Neural progenitor cell (in vitro differentiated cells): ENCODE results near the gene TSPAN18. TPM values are rescaled to one million over a fixed set of nuclear protein-coding genes. Genes with fewer than 3 reads are reported as not detected.
A peak's percentile ranks its signal among the peaks of the same experiment; 100 is the strongest.

ENCODE experiments used
- DNase-seq: peaks from one replicate; pipeline ENCODE4 v3.0.0-alpha.2; 2016; ENCODE audit warnings: low spot score
- H2AFZ ChIP-seq: fragments of 200-600 bp; sonication (generic); replicated peaks from 2 replicates; pipeline ENCODE4 v1.6.1; 2016; ENCODE audit warnings: antibody characterized with exemption
- H3F3A ChIP-seq: fragments of 200-600 bp; sonication (generic); 2 replicates; pipeline ENCODE4 v1.6.1; 2016; ENCODE audit warnings: antibody characterized with exemption, low read depth
- H3K27ac ChIP-seq: fragments of 200-600 bp; sonication (generic); 2 replicates; pipeline ENCODE4 v1.5.1; 2016; ENCODE audit warnings: mild to moderate bottlenecking
- H3K27me3 ChIP-seq: fragments of 200-600 bp; sonication (generic); 2 replicates; pipeline ENCODE4 v1.6.1; 2016; ENCODE audit warnings: mild to moderate bottlenecking, moderate library complexity
- H3K36me3 ChIP-seq: fragments of 200-600 bp; sonication (generic); 2 replicates; pipeline ENCODE4 v1.5.1; 2016
- H3K4me1 ChIP-seq: fragments of 200-600 bp; sonication (generic); 2 replicates; pipeline ENCODE4 v1.6.1; 2016; ENCODE audit warnings: mixed run types
- H3K4me2 ChIP-seq: fragments of 200-600 bp; sonication (generic); 2 replicates; pipeline ENCODE4 v1.6.1; 2016
- H3K4me3 ChIP-seq: fragments of 200-600 bp; sonication (generic); 2 replicates; pipeline ENCODE4 v1.5.1; 2016
- H3K79me2 ChIP-seq: fragments of 200-600 bp; sonication (generic); 2 replicates; pipeline ENCODE4 v1.6.1; 2016; ENCODE audit warnings: low read depth
- H3K9ac ChIP-seq: fragments of 200-600 bp; sonication (generic); 2 replicates; pipeline ENCODE4 v1.6.1; 2016
- H3K9me3 ChIP-seq: fragments of 200-600 bp; sonication (generic); 2 replicates; pipeline ENCODE4 v1.5.1; 2016; ENCODE audit warnings: low read depth
- H4K20me1 ChIP-seq: fragments of 200-600 bp; sonication (generic); 2 replicates; pipeline ENCODE4 v1.6.1; 2016; ENCODE audit warnings: low read depth
- H3K27ac Mint-ChIP-seq: 3 replicates; pipeline ENCODE4 v1.8.0; 2021; ENCODE audit warnings: mixed read lengths
- H3K27me3 Mint-ChIP-seq: 2 replicates; pipeline ENCODE4 v1.8.0; 2022; ENCODE audit warnings: low read depth, mild to moderate bottlenecking, inconsistent platforms, moderate library complexity, mixed read lengths; ENCODE audit not compliant: insufficient read depth
- H3K36me3 Mint-ChIP-seq: 3 replicates; pipeline ENCODE4 v1.8.0; 2021; ENCODE audit warnings: mixed read lengths
- H3K4me1 Mint-ChIP-seq: 3 replicates; pipeline ENCODE4 v1.8.0; 2021; ENCODE audit warnings: mixed read lengths
- H3K4me3 Mint-ChIP-seq: 3 replicates; pipeline ENCODE4 v1.8.0; 2021; ENCODE audit warnings: mild to moderate bottlenecking, moderate library complexity, mixed read lengths
- H3K9me3 Mint-ChIP-seq: 3 replicates; pipeline ENCODE4 v1.8.0; 2020; ENCODE audit warnings: mixed read lengths
- CTCF ChIP-seq: fragments of 200-600 bp; sonication (generic); IDR thresholded peaks from 2 replicates; pipeline ENCODE4 v1.5.1; 2017; ENCODE audit warnings: antibody characterized with exemption, mild to moderate bottlenecking
- EZH2 ChIP-seq: fragments of 200-600 bp; sonication (generic); IDR thresholded peaks from 2 replicates; pipeline ENCODE4 v1.6.1; 2017; ENCODE audit warnings: antibody characterized with exemption, mild to moderate bottlenecking, moderate library complexity
- EZH2phosphoT487 ChIP-seq: fragments of 200-600 bp; sonication (generic); IDR thresholded peaks from 2 replicates; pipeline ENCODE4 v1.6.1; 2017; ENCODE audit warnings: antibody characterized with exemption
- total RNA-seq: library from RNA; depleted of rRNA; stranded (reverse); fragments of >200 nt; gene quantifications from 2 replicates; pipeline ENCODE4 v1.2.3, GENCODE V29; 2015; ENCODE audit warnings: low replicate concordance

The TSPAN18 gene
- total RNA-seq, 1 donor from 2014 or later: 16.5 TPM

- no peak overlapping the region for H2AFZ ChIP-seq
- no peak overlapping the region for H3K4me2 ChIP-seq
- DNase-seq: no peak
- Mint-ChIP-seq H3K27me3 (peaks cover 28% of the 10 kb centered on the region), H3K27ac (no peak overlapping the region), H3K9me3 (no peaks in the 10 kb centered on the region), H3K4me3 (peak overlapping the region; percentile 21), H3K4me1 (peaks cover 60% of the 10 kb centered on the region), H3K36me3 (no peaks in the 10 kb centered on the region)
- H3K27me3 ChIP-seq: peaks cover 21% of the 10 kb centered on the region
- H4K20me1 ChIP-seq: no peaks in the 10 kb centered on the region
- H3K79me2 ChIP-seq: peaks cover 4% of the 10 kb centered on the region
- H3K27ac ChIP-seq: no peak overlapping the region
- H3K9ac ChIP-seq: no peak overlapping the region
- H3K4me3 ChIP-seq: no peak overlapping the region
- TF ChIP-seq EZH2phosphoT487: no peak
- no peak for TF ChIP-seq CTCF
- no peak for TF ChIP-seq EZH2
- no peaks in the 10 kb centered on the region for H3K9me3 ChIP-seq
- peaks cover 60% of the 10 kb centered on the region for H3F3A ChIP-seq
- no peaks in the 10 kb centered on the region for H3K36me3 ChIP-seq
- peaks cover 61% of the 10 kb centered on the region for H3K4me1 ChIP-seq
Observed at GRCh38 chr11:44955015-44955738, 228.4 kb downstream of the TSPAN18 start.

GRCh38 chr11:44957040-44957515 is 230.3 kb downstream of the TSPAN18 start:
- Histone ChIP-seq H3K4me1 (peaks cover 65% of the 10 kb centered on the region), H2AFZ (peak overlapping the region; percentile 59), H3K9ac (no peak overlapping the region), H3K79me2 (no peaks in the 10 kb centered on the region), H4K20me1 (no peaks in the 10 kb centered on the region), H3K9me3 (no peaks in the 10 kb centered on the region), H3K4me2 (peak overlapping the region; percentile 74), H3K4me3 (peak overlapping the region; percentile 30), H3K27ac (no peak overlapping the region), H3F3A (peaks cover 67% of the 10 kb centered on the region), H3K36me3 (no peaks in the 10 kb centered on the region), H3K27me3 (peaks cover 21% of the 10 kb centered on the region)
- peak; percentile 67 for DNase-seq
- no peak overlapping the region for H3K27ac Mint-ChIP-seq
- H3K4me3 Mint-ChIP-seq: peak overlapping the region; percentile 58
- no peaks in the 10 kb centered on the region for H3K36me3 Mint-ChIP-seq
- H3K27me3 Mint-ChIP-seq: peaks cover 28% of the 10 kb centered on the region
- peaks cover 68% of the 10 kb centered on the region for H3K4me1 Mint-ChIP-seq
- TF ChIP-seq CTCF (peak; percentile 18), EZH2phosphoT487 (no peak)
- no peaks in the 10 kb centered on the region for H3K9me3 Mint-ChIP-seq

- no peak overlapping the region for H2AFZ ChIP-seq
- no peak for TF ChIP-seq CTCF
- TF ChIP-seq EZH2phosphoT487: no peak
- no peak for TF ChIP-seq EZH2
- peaks cover 68% of the 10 kb centered on the region for H3K4me1 Mint-ChIP-seq
- no peaks in the 10 kb centered on the region for H3K79me2 ChIP-seq
- peak overlapping the region; percentile 30 for H3K4me3 Mint-ChIP-seq
- H3F3A ChIP-seq: peaks cover 67% of the 10 kb centered on the region
- H3K9me3 ChIP-seq: no peaks in the 10 kb centered on the region
- H3K36me3 Mint-ChIP-seq: no peaks in the 10 kb centered on the region
- peaks cover 21% of the 10 kb centered on the region for H3K27me3 ChIP-seq
- H3K27ac ChIP-seq: no peak overlapping the region
- no peak for DNase-seq
- peaks cover 65% of the 10 kb centered on the region for H3K4me1 ChIP-seq
- H3K27ac Mint-ChIP-seq: no peak overlapping the region
- no peaks in the 10 kb centered on the region for H4K20me1 ChIP-seq
- H3K4me3 ChIP-seq: no peak overlapping the region
- H3K27me3 Mint-ChIP-seq: peaks cover 28% of the 10 kb centered on the region
- H3K9ac ChIP-seq: no peak overlapping the region
- no peaks in the 10 kb centered on the region for H3K36me3 ChIP-seq
- no peaks in the 10 kb centered on the region for H3K9me3 Mint-ChIP-seq
- peak overlapping the region; percentile 74 for H3K4me2 ChIP-seq
Observed at GRCh38 chr11:44957776-44958564, 231.2 kb downstream of the TSPAN18 start.
